Sigmoid colon (tissue), 4 donors: ENCODE results near the gene SVEP1.

ENCODE experiments used
- POLR2A ChIP-seq, 2 donors: fragments of 450-650 bp; IDR thresholded peaks; one replicate each; pipeline ENCODE4 v1.6.1; 2016; ENCODE audit warnings: antibody characterized with exemption in 2 of 2, mild to moderate bottlenecking in 2 of 2, moderate library complexity in 2 of 2
- POLR2AphosphoS5 ChIP-seq, 4 donors: sonication (generic); formaldehyde crosslinking; IDR thresholded peaks; one replicate each; pipeline ENCODE4 v1.6.1; 2017; ENCODE audit warnings: antibody characterized with exemption in 4 of 4
- TF ChIP-seq, protein P1 (sequence below), 4 experiments: fragments of 450-650 bp in 3 of 4; fragments of 200-600 bp in 1 of 4; IDR thresholded peaks; one replicate each; pipeline ENCODE4 v1.5.1; 2016 to 2019; ENCODE audit warnings: antibody characterized with exemption in 4 of 4, mild to moderate bottlenecking in 3 of 4, moderate library complexity in 2 of 4

DNA sequence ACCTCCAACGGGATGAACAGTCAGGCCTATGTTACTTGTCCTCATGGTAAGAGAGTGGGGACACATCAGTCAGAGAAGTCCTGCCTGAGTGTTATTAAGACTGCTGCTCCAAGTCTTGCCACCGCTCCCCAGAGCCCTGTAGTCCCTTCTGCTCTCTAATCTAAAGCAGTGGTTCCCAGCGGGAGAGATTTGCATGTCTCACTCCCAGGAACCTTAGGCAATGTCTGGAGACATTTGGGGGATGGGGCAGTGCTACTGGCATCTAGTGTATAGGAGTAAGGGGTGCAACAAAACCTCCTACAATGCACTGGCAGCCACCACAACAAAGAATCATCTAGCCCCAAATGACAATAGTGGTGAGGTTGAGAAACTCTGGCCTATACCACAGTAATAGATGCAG, 2.6 kb upstream of the SVEP1 start:
- TF ChIP-seq, protein P1, sequence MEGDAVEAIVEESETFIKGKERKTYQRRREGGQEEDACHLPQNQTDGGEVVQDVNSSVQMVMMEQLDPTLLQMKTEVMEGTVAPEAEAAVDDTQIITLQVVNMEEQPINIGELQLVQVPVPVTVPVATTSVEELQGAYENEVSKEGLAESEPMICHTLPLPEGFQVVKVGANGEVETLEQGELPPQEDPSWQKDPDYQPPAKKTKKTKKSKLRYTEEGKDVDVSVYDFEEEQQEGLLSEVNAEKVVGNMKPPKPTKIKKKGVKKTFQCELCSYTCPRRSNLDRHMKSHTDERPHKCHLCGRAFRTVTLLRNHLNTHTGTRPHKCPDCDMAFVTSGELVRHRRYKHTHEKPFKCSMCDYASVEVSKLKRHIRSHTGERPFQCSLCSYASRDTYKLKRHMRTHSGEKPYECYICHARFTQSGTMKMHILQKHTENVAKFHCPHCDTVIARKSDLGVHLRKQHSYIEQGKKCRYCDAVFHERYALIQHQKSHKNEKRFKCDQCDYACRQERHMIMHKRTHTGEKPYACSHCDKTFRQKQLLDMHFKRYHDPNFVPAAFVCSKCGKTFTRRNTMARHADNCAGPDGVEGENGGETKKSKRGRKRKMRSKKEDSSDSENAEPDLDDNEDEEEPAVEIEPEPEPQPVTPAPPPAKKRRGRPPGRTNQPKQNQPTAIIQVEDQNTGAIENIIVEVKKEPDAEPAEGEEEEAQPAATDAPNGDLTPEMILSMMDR (IDR thresholded peaks at IDR 0.05), result no peak
- TF ChIP-seq POLR2A (IDR thresholded peaks at IDR 0.05) (no peak), POLR2AphosphoS5 (IDR thresholded peaks at IDR 0.05) (no peak)
